ENCODE results near the gene TPRA1. TPM values are rescaled to one million over a fixed set of nuclear protein-coding genes. Genes with fewer than 3 reads are reported as not detected.

The TPRA1 gene
- total and polyA plus RNA-seq, 2 experiments from 2014 or later = 16.7 to 30.4 TPM

GRCh38 chr3:127550468-127551157 lies 39.9 kb downstream of the TPRA1 start:
- DNase-seq (ENCODE audit: low spot score) (no peak), ATAC-seq (no peak)
- Histone ChIP-seq H4K20me1 (replicated peaks; ENCODE audit: insufficient read depth) (no peaks in the 10 kb centered on the region), H3F3A (replicated peaks; ENCODE audit: low read depth) (no peaks in the 10 kb centered on the region), H3K9me2 (ENCODE audit: insufficient read depth) (no peaks in the 10 kb centered on the region), H3K79me2 (replicated peaks; ENCODE audit: insufficient read depth) (no peaks in the 10 kb centered on the region), H3K4me2 (no peak overlapping the region), H2AFZ (no peak overlapping the region), H3K27me3 (ENCODE audit: insufficient read depth) (peaks cover 9% of the 10 kb centered on the region; the same call in 1 of the 2 replicates), H3K4me3 (no peak overlapping the region), H3K36me3 (ENCODE audit: insufficient read depth) (no peaks in the 10 kb centered on the region), H3K4me1 (ENCODE audit: insufficient read depth) (peaks cover 3% of the 10 kb centered on the region; the same call in 1 of the 2 replicates), H3K27ac (ENCODE audit: low read depth) (no peak overlapping the region)
- no peaks in the 10 kb centered on the region; the same call in 2 of the 3 replicates for H3K36me3 Mint-ChIP-seq (ENCODE audit: low read depth)
- no peak overlapping the region for H3K27ac Mint-ChIP-seq
- no peaks in the 10 kb centered on the region for H3K9me3 Mint-ChIP-seq
- no peak for TF ChIP-seq ZNF462 (CRISPR knock-in tag; IDR thresholded peaks at IDR 0.05)
- TF ChIP-seq CTCF (conservative IDR thresholded peaks at IDR 0.05; ENCODE audit: low read depth in 2 of 2) = no peak
- TF ChIP-seq JUNB (IDR thresholded peaks at IDR 0.05; ENCODE audit: unreplicated experiment) = no peak
- TF ChIP-seq REST (IDR thresholded peaks at IDR 0.05; ENCODE audit: unreplicated experiment) = no peak
- TF ChIP-seq NANOG (IDR thresholded peaks at IDR 0.05; ENCODE audit: borderline replicate concordance) = no peak
- TF ChIP-seq EZH2 (IDR thresholded peaks at IDR 0.05; ENCODE audit: low read depth, unreplicated experiment) = no peak
- no peak for TF ChIP-seq ZNF331 (CRISPR knock-in tag; IDR thresholded peaks at IDR 0.05; ENCODE audit: low read depth)
- TF ChIP-seq POLR2AphosphoS5 (IDR thresholded peaks at IDR 0.05; ENCODE audit: low read depth) = no peak
- TF ChIP-seq ETS1 (IDR thresholded peaks at IDR 0.05) = no peak
- TF ChIP-seq STAT1 (IDR thresholded peaks at IDR 0.05; ENCODE audit: unreplicated experiment) = no peak
- no peak for TF ChIP-seq CREB1 (CRISPR knock-in tag; IDR thresholded peaks at IDR 0.05; ENCODE audit: low read depth)
- no peak for TF ChIP-seq ZNF114 (CRISPR knock-in tag; IDR thresholded peaks at IDR 0.05)
- TF ChIP-seq EZH2phosphoT487 (IDR thresholded peaks at IDR 0.05; ENCODE audit: unreplicated experiment) = no peak
- no peak overlapping the region for H3K4me3 Mint-ChIP-seq
- H3K27me3 Mint-ChIP-seq (ENCODE audit: insufficient read depth, low read depth, poor library complexity) = peaks cover 10% of the 10 kb centered on the region
- H3K4me1 Mint-ChIP-seq = peaks cover 21% of the 10 kb centered on the region
